Measurements from ENCODE around the gene TFB1M. TPM values are rescaled to one million over a fixed set of nuclear protein-coding genes. Genes with fewer than 3 reads are reported as not detected.

The TFB1M gene
- total RNA-seq, 1 donor from 2014 or later = 12.5 TPM

DNA sequence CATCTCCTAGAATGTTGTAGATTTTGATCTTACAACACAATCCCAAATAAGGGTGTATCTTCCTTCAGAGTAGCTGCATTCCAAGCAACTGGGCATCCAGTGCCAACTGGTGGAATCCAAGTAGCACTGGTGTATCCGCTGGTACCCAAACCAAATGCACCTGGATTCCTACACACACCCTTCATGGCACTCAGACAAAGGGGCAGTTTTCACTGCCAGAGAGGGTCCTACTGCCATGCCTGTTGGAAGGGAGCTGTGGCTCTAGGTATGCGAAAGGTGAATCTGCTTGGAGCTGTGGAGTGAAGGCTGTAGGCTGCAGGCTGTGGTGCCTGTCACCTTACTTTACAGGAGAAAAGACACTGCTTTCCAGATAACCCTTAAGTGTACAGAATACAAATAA lies 67.5 kb downstream of the TFB1M start:
- Histone ChIP-seq H3K36me3 (ENCODE audit: control insufficient read depth in 3 of 3, insufficient read depth in 3 of 3, low read length in 3 of 3) (peaks cover 6 to 17% (median 10%) of the 10 kb centered on the region in 3 donors), H3K9me3 (ENCODE audit: control insufficient read depth in 3 of 3, low read length in 3 of 3) (no peaks in the 10 kb centered on the region), H3K4me1 (ENCODE audit: control insufficient read depth in 3 of 3, insufficient read depth in 3 of 3, low read length in 3 of 3) (no peaks in the 10 kb centered on the region), H3K27me3 (ENCODE audit: control insufficient read depth in 3 of 3, insufficient read depth in 3 of 3, low read length in 3 of 3) (no peaks in the 10 kb centered on the region), H3K4me3 (ENCODE audit: low read length in 3 of 3) (no peak overlapping the region), H3K27ac (ENCODE audit: low read depth, low read length) (no peak overlapping the region), H3K9ac (ENCODE audit: low read depth in 1 of 3, low read length in 3 of 3) (no peak overlapping the region)

DNA sequence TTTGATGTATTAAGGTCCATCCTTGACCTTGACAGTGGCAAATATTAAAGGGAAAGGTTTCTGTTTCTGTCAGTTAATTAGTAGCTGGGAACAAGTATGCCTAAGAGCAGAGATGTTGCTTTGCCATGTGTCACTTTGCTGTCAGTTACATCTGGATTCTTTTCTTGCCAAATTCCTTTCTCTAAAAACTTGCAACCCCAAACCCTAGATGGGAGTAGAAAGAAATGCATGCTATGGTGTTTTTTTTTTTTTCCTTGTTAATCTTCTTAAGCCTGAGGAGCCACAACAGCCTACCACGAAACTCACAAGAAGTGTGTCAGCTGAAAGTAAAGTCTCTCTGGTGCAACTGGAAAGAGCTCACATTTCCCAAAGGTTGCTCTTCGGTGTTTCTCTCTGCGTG lies 68.5 kb downstream of the TFB1M start:
- no peak overlapping the region for H3K9ac ChIP-seq (ENCODE audit: low read depth in 1 of 3, low read length in 3 of 3)
- peaks cover 5 to 14% (median 8%) of the 10 kb centered on the region in 3 donors for H3K36me3 ChIP-seq (ENCODE audit: control insufficient read depth in 3 of 3, insufficient read depth in 3 of 3, low read length in 3 of 3)
- no peaks in the 10 kb centered on the region for H3K9me3 ChIP-seq (ENCODE audit: control insufficient read depth in 3 of 3, low read length in 3 of 3)
- H3K27me3 ChIP-seq (ENCODE audit: control insufficient read depth in 3 of 3, insufficient read depth in 3 of 3, low read length in 3 of 3) = no peaks in the 10 kb centered on the region
- H3K4me1 ChIP-seq (ENCODE audit: control insufficient read depth in 3 of 3, insufficient read depth in 3 of 3, low read length in 3 of 3) = no peaks in the 10 kb centered on the region
- no peak overlapping the region for H3K27ac ChIP-seq (ENCODE audit: low read depth, low read length)
- H3K4me3 ChIP-seq (ENCODE audit: low read length in 3 of 3) = no peak overlapping the region

DNA sequence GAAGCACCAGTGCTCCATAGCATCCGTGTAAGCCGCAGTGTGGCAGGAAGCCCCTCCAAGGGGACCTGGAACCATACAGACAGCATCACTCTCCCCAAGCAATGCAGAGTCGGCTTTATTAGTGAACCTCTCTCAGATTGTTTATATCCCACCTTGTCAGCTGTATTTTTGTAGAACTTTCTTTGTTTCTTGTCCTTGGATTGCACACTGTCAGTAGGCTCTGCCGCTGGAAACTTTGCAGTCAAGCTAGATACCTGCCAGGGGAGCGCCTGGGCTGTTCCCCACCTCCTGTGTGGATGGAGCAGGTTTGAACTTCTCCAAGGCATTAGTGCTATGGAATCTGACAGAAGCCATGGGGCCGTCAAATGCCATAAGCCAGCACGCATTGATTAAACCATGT lies 69.1 kb downstream of the TFB1M start:
- Histone ChIP-seq H3K36me3 (ENCODE audit: control insufficient read depth in 3 of 3, insufficient read depth in 3 of 3, low read length in 3 of 3) (peaks cover 5 to 8% (median 8%) of the 10 kb centered on the region in 3 donors), H3K27me3 (ENCODE audit: control insufficient read depth in 3 of 3, insufficient read depth in 3 of 3, low read length in 3 of 3) (no peaks in the 10 kb centered on the region), H3K4me1 (ENCODE audit: control insufficient read depth in 3 of 3, insufficient read depth in 3 of 3, low read length in 3 of 3) (no peaks in the 10 kb centered on the region), H3K4me3 (ENCODE audit: low read length in 3 of 3) (no peak overlapping the region), H3K9ac (ENCODE audit: low read depth in 1 of 3, low read length in 3 of 3) (no peak overlapping the region), H3K9me3 (ENCODE audit: control insufficient read depth in 3 of 3, low read length in 3 of 3) (no peaks in the 10 kb centered on the region), H3K27ac (ENCODE audit: low read depth, low read length) (no peak overlapping the region)

GRCh38 chr6:155244434-155244833 lies 69.8 kb downstream of the TFB1M start:
- no peak overlapping the region for H3K27ac ChIP-seq (ENCODE audit: low read depth, low read length)
- no peaks in the 10 kb centered on the region for H3K9me3 ChIP-seq (ENCODE audit: control insufficient read depth in 3 of 3, low read length in 3 of 3)
- no peaks in the 10 kb centered on the region for H3K27me3 ChIP-seq (ENCODE audit: control insufficient read depth in 3 of 3, insufficient read depth in 3 of 3, low read length in 3 of 3)
- H3K9ac ChIP-seq (ENCODE audit: low read depth in 1 of 3, low read length in 3 of 3) = no peak overlapping the region
- peaks cover 6 to 8% (median 7%) of the 10 kb centered on the region in 3 donors for H3K36me3 ChIP-seq (ENCODE audit: control insufficient read depth in 3 of 3, insufficient read depth in 3 of 3, low read length in 3 of 3)
- H3K4me3 ChIP-seq (ENCODE audit: low read length in 3 of 3) = no peak overlapping the region
- H3K4me1 ChIP-seq (ENCODE audit: control insufficient read depth in 3 of 3, insufficient read depth in 3 of 3, low read length in 3 of 3) = no peaks in the 10 kb centered on the region

DNA sequence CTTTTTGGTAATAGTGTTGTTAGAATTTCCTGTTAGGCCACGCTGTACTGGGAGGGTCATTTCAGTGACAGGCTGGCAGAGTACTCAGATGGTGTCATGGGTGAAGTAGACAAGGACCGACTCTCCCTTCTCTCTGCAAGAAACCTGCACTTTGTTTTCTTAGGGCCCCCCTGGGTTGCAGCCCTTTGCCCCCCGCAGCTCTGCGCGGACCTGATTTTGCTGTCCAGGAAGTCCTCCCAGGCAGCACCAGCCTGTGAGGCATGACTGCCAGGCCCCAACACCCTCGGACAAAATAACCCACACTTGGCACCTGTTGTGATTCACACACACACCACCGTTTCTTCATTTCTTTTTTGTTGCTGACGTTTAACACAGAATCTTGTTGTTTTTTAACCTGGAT lies 72.3 kb downstream of the TFB1M start:
- Histone ChIP-seq H3K27me3 (ENCODE audit: control insufficient read depth in 3 of 3, insufficient read depth in 3 of 3, low read length in 3 of 3) (no peaks in the 10 kb centered on the region), H3K36me3 (ENCODE audit: control insufficient read depth in 3 of 3, insufficient read depth in 3 of 3, low read length in 3 of 3) (peaks cover 5 to 7% (median 6%) of the 10 kb centered on the region in 3 donors), H3K9ac (ENCODE audit: low read depth in 1 of 3, low read length in 3 of 3) (no peak overlapping the region), H3K27ac (ENCODE audit: low read depth, low read length) (no peak overlapping the region), H3K4me1 (ENCODE audit: control insufficient read depth in 3 of 3, insufficient read depth in 3 of 3, low read length in 3 of 3) (no peaks in the 10 kb centered on the region), H3K9me3 (ENCODE audit: control insufficient read depth in 3 of 3, low read length in 3 of 3) (no peaks in the 10 kb centered on the region), H3K4me3 (ENCODE audit: low read length in 3 of 3) (no peak overlapping the region)

DNA sequence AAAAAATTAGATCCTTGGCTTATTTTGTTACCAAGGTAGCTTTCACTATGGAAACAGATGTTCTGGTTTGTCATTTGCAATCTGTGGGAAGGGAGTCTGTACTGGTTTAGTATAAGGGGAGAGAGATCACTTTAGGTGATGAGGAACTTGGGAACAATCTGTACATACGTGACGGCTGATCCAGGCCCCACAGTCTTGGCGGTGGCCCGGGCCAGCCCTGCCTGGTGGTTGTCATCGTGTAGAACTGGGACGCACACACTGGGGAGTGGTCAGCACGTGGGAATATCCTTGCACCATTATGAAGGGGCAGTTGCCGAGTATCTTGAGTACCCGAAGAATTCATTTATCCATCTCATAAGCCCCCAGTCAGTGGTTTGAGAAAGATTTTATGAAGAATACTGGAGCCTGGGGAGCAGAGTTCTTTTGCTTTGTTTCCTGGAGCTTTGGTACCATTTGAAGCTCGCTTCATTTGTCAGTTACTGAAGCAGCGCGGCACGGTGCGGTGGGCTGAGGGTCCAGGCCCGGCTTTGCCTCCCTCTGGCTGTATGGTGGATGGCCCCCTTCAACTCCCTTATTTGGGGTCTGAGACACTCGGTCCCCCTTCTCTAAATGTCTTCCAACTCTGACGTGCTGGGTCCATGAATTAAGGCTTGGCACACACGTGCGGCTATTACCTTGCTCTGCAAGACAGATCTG lies 73.2 kb downstream of the TFB1M start:
- no peak overlapping the region for H3K9ac ChIP-seq (ENCODE audit: low read depth in 1 of 3, low read length in 3 of 3)
- H3K36me3 ChIP-seq (ENCODE audit: control insufficient read depth in 3 of 3, insufficient read depth in 3 of 3, low read length in 3 of 3) = peaks cover 0 to 6% (median 3%) of the 10 kb centered on the region in 3 donors
- no peaks in the 10 kb centered on the region for H3K9me3 ChIP-seq (ENCODE audit: control insufficient read depth in 3 of 3, low read length in 3 of 3)
- no peaks in the 10 kb centered on the region for H3K27me3 ChIP-seq (ENCODE audit: control insufficient read depth in 3 of 3, insufficient read depth in 3 of 3, low read length in 3 of 3)
- H3K4me3 ChIP-seq (ENCODE audit: low read length in 3 of 3) = no peak overlapping the region
- no peak overlapping the region for H3K27ac ChIP-seq (ENCODE audit: low read depth, low read length)
- H3K4me1 ChIP-seq (ENCODE audit: control insufficient read depth in 3 of 3, insufficient read depth in 3 of 3, low read length in 3 of 3) = no peaks in the 10 kb centered on the region

GRCh38 chr6:155237613-155238012 lies 76.7 kb downstream of the TFB1M start:
- Histone ChIP-seq H3K9me3 (ENCODE audit: control insufficient read depth in 3 of 3, low read length in 3 of 3) (no peaks in the 10 kb centered on the region), H3K9ac (ENCODE audit: low read depth in 1 of 3, low read length in 3 of 3) (no peak overlapping the region), H3K4me1 (ENCODE audit: control insufficient read depth in 3 of 3, insufficient read depth in 3 of 3, low read length in 3 of 3) (no peaks in the 10 kb centered on the region), H3K36me3 (ENCODE audit: control insufficient read depth in 3 of 3, insufficient read depth in 3 of 3, low read length in 3 of 3) (peaks cover 0 to 6% (median 3%) of the 10 kb centered on the region in 3 donors), H3K4me3 (ENCODE audit: low read length in 3 of 3) (no peak overlapping the region), H3K27ac (ENCODE audit: low read depth, low read length) (no peak overlapping the region), H3K27me3 (ENCODE audit: control insufficient read depth in 3 of 3, insufficient read depth in 3 of 3, low read length in 3 of 3) (no peaks in the 10 kb centered on the region)

DNA sequence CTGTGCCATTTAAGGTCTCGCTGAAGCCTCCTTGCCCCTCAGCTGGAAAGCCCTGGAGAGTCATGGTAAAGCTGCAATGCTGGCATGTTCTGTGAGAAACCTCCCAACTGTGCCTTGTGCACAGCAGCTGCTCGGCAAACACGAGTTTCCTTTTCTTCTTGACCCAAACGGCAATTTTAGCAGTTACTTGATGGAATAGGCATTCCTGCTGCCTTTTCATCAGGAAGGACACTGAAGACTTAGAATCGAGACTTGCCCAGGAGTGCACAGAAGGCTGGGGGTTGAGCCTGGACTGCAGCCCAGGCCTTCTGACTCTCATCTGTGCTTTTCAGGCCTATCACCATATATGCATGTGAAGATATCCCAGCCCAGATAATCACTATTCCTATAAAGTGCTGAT lies 79.2 kb downstream of the TFB1M start:
- Histone ChIP-seq H3K27me3 (ENCODE audit: control insufficient read depth in 3 of 3, insufficient read depth in 3 of 3, low read length in 3 of 3) (no peaks in the 10 kb centered on the region), H3K4me1 (ENCODE audit: control insufficient read depth in 3 of 3, insufficient read depth in 3 of 3, low read length in 3 of 3) (no peaks in the 10 kb centered on the region), H3K27ac (ENCODE audit: low read depth, low read length) (no peak overlapping the region), H3K9ac (ENCODE audit: low read depth in 1 of 3, low read length in 3 of 3) (no peak overlapping the region), H3K4me3 (ENCODE audit: low read length in 3 of 3) (no peak overlapping the region), H3K36me3 (ENCODE audit: control insufficient read depth in 3 of 3, insufficient read depth in 3 of 3, low read length in 3 of 3) (no peaks in the 10 kb centered on the region), H3K9me3 (ENCODE audit: control insufficient read depth in 3 of 3, low read length in 3 of 3) (no peaks in the 10 kb centered on the region)

DNA sequence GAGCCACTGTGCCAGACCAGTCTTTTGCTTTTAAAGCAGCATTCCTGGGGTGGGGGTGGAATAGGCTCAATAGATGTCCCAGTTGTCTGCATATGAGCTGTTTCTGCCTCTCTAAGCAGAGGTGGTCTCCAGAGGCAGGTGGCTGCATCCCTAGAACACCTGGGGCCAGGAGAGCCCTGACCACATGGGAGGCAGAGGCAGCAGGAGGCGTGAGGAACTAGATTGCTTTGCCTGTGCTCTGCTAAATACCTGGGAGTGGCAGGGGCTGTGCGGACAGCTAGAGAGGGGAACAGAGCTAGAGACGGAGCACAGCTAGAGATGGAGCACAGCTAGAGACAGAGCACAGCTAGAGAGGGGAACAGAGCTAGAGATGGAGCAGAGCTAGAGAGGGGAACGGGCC lies 79.6 kb downstream of the TFB1M start:
- Histone ChIP-seq H3K4me1 (ENCODE audit: control insufficient read depth in 3 of 3, insufficient read depth in 3 of 3, low read length in 3 of 3) (no peaks in the 10 kb centered on the region), H3K9me3 (ENCODE audit: control insufficient read depth in 3 of 3, low read length in 3 of 3) (no peaks in the 10 kb centered on the region), H3K27ac (ENCODE audit: low read depth, low read length) (no peak overlapping the region), H3K27me3 (ENCODE audit: control insufficient read depth in 3 of 3, insufficient read depth in 3 of 3, low read length in 3 of 3) (no peaks in the 10 kb centered on the region), H3K4me3 (ENCODE audit: low read length in 3 of 3) (no peak overlapping the region), H3K36me3 (ENCODE audit: control insufficient read depth in 3 of 3, insufficient read depth in 3 of 3, low read length in 3 of 3) (no peaks in the 10 kb centered on the region), H3K9ac (ENCODE audit: low read depth in 1 of 3, low read length in 3 of 3) (no peak overlapping the region)

DNA sequence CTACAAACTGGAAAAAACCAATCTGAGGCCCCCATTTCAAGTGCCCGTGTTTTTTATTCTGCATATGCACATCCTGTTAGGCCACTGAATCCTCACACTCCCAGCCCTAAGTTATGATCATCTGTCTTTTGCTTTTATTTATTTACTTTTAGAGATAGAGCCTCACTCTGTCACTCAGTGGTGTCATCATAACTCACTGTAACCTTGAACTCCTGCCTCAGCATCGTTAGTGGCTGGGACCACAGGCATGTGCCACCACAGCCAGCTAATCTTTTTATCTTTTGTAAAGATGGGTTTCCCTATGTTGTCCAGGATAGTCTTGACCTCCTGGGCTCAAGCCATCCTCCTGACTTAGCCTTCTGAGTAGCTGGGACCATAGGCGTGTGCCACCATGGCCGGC lies 80.1 kb downstream of the TFB1M start:
- H3K27me3 ChIP-seq (ENCODE audit: control insufficient read depth in 3 of 3, insufficient read depth in 3 of 3, low read length in 3 of 3) = no peaks in the 10 kb centered on the region
- H3K9ac ChIP-seq (ENCODE audit: low read depth in 1 of 3, low read length in 3 of 3) = no peak overlapping the region
- H3K9me3 ChIP-seq (ENCODE audit: control insufficient read depth in 3 of 3, low read length in 3 of 3) = no peaks in the 10 kb centered on the region
- no peaks in the 10 kb centered on the region for H3K4me1 ChIP-seq (ENCODE audit: control insufficient read depth in 3 of 3, insufficient read depth in 3 of 3, low read length in 3 of 3)
- no peaks in the 10 kb centered on the region for H3K36me3 ChIP-seq (ENCODE audit: control insufficient read depth in 3 of 3, insufficient read depth in 3 of 3, low read length in 3 of 3)
- no peak overlapping the region for H3K27ac ChIP-seq (ENCODE audit: low read depth, low read length)
- no peak overlapping the region for H3K4me3 ChIP-seq (ENCODE audit: low read length in 3 of 3)

Measured in skeletal muscle tissue (tissue), 4 donors.